HL-60 (cell line): ENCODE data around the gene GCKR.
"Not testable (repeated sequence)": the region's sequence is repeated elsewhere in the genome, so short reads cannot be mapped to it uniquely, and the experiment has no call there.

ENCODE experiments used
- DNase-seq, 2 experiments: peaks; one replicate each; pipeline ENCODE4 v3.0.0-alpha.2; 2010 to 2020; ENCODE audit warnings: low read depth in 1 of 2, low spot score in 1 of 2
- H3K27ac ChIP-seq: fragments of 250-450 bp; sonication (Bioruptor Pico); replicated peaks from 2 replicates; pipeline ENCODE4 v1.5.1; 2020; ENCODE audit warnings: mild to moderate bottlenecking, moderate library complexity
- H3K27me3 ChIP-seq: fragments of 250-450 bp; sonication (Bioruptor Pico); 2 replicates; pipeline ENCODE4 v1.5.1; 2021; ENCODE audit warnings: mild to moderate bottlenecking, moderate library complexity; ENCODE audit not compliant: insufficient read depth, poor library complexity, severe bottlenecking
- H3K4me3 ChIP-seq: replicated peaks from 2 replicates; pipeline ENCODE4 v1.5.1; 2011; ENCODE audit warnings: mild to moderate bottlenecking, control low read depth, low read length; ENCODE audit not compliant: insufficient read depth
- CTCF ChIP-seq: IDR thresholded peaks from one replicate; pipeline ENCODE4 v1.5.1; 2011; ENCODE audit warnings: low read length, control low read depth, inconsistent platforms; ENCODE audit not compliant: insufficient read depth
- GABPA ChIP-seq: IDR thresholded peaks from 2 replicates; pipeline ENCODE4 v1.6.1; 2012; ENCODE audit warnings: low read depth
- POLR2AphosphoS5 ChIP-seq: IDR thresholded peaks from 2 replicates; pipeline ENCODE4 v1.6.1; 2012; ENCODE audit warnings: low read depth
- REST ChIP-seq: IDR thresholded peaks from 2 replicates; pipeline ENCODE4 v1.6.1; 2012; ENCODE audit warnings: low read depth; ENCODE audit not compliant: insufficient replicate concordance
- SPI1 ChIP-seq: IDR thresholded peaks from 2 replicates; pipeline ENCODE4 v1.6.1; 2012; ENCODE audit warnings: low read depth, mild to moderate bottlenecking, borderline replicate concordance

GCKR gene

GRCh38 chr2:27527182-27527581 is 30.5 kb downstream of the GCKR start:
- no peaks in the 10 kb centered on the region for H3K27me3 ChIP-seq
- no peak overlapping the region for H3K27ac ChIP-seq
- no peak overlapping the region for H3K4me3 ChIP-seq
- no peak for TF ChIP-seq REST
- TF ChIP-seq GABPA, result no peak
- TF ChIP-seq SPI1, result no peak
- TF ChIP-seq CTCF, result no peak
- TF ChIP-seq POLR2AphosphoS5, result no peak
- no peak for DNase-seq

GRCh38 chr2:27531983-27532382 is 35.3 kb downstream of the GCKR start:
- no peaks in the 10 kb centered on the region for H3K27me3 ChIP-seq
- no peak overlapping the region for H3K27ac ChIP-seq
- TF ChIP-seq GABPA (no peak), REST (no peak), POLR2AphosphoS5 (no peak), CTCF (no peak), SPI1 (no peak)
- H3K4me3 ChIP-seq, result no peak overlapping the region
- DNase-seq, result no peak

DNA sequence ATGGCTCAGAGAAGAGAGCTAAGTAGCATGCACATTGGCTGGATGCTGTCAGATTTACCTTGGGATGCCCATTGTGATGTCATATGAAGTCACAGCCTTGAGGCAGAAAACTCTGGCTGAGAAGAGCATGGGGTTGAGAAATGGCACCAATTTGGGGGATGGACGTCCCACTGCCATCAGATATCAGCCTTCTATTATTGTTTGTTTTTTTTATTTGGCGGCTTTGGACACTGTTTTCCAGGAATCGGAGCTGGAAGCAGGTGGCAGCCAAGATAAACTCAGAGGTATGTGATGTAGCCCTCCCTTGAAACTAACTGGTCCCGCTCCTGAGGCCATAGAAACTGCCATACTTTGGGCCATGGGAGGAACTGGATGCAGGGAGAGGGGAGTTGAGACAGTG is 40.6 kb downstream of the GCKR start:
- Histone ChIP-seq H3K27ac (no peak overlapping the region), H3K27me3 (no peaks in the 10 kb centered on the region), H3K4me3 (no peak overlapping the region)
- no peak for DNase-seq
- TF ChIP-seq CTCF, result no peak
- no peak for TF ChIP-seq POLR2AphosphoS5
- TF ChIP-seq GABPA, result no peak
- TF ChIP-seq SPI1, result no peak

- H3K27me3 ChIP-seq, H3K27ac ChIP-seq, H3K4me3 ChIP-seq, DNase-seq: not testable (repeated sequence)
These were observed 42.3 kb downstream of the GCKR start for GRCh38 chr2:27538839-27539450.

- H3K27ac ChIP-seq, H3K4me3 ChIP-seq, DNase-seq, H3K27me3 ChIP-seq: not testable (repeated sequence)
These were observed 43.0 kb downstream of the GCKR start for GRCh38 chr2:27539649-27540048.
